ENCODE measurements around the gene MAPK1.
"Not testable (repeated sequence)": the region's sequence is repeated elsewhere in the genome, so short reads cannot be mapped to it uniquely, and the experiment has no call there.

MAPK1 gene

GRCh38 chr22:21882754-21883333 lies 15.4 kb upstream of the MAPK1 start:
- not testable (repeated sequence) for DNase-seq (ENCODE audit: low read depth in 4 of 4, low spot score in 1 of 4)

DNA sequence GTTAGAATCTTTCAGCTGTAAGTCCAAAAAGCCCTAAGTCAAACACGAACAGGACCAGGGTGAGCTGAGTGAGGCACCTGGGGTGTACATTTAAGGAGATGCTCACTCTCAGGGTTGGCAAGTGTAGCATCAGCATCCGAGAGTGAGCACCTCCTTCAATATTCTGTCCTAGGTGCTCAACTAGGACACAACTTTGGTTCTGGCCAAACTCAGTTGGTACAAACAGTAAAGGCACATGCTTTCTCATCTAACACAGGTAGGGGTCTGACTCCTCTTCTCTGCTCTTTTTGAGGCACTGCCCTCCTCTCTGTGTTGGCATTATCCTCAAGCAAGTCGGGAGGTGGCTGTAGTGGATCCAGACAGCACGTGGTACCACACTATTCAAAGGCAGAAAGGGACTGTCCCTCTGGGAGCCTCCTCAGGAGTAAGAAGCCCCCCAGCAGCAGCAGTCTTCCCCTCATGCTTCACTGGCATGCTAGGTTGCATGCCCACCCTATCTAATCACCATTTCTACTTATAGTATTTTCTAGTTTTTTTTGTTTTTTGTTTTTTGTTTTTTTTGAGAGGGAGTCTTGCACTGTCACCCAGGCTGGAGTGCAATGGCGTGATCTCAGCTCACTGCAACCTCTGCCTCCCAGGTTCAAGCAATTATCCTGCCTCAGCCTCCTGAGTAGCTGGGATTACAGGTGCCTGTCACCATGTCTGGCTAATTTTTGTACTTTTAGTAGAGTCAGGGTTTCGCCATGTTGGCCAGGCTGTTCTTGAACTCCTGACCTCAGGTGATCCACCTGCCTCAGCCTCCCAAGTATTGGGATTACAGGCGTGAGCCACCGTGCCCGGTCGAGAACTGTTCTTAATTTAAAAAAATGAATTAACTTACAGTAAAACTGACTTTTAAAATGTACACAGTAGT lies 14.7 kb upstream of the MAPK1 start:
- DNase-seq (ENCODE audit: low read depth in 4 of 4, low spot score in 1 of 4) = no peak

DNA sequence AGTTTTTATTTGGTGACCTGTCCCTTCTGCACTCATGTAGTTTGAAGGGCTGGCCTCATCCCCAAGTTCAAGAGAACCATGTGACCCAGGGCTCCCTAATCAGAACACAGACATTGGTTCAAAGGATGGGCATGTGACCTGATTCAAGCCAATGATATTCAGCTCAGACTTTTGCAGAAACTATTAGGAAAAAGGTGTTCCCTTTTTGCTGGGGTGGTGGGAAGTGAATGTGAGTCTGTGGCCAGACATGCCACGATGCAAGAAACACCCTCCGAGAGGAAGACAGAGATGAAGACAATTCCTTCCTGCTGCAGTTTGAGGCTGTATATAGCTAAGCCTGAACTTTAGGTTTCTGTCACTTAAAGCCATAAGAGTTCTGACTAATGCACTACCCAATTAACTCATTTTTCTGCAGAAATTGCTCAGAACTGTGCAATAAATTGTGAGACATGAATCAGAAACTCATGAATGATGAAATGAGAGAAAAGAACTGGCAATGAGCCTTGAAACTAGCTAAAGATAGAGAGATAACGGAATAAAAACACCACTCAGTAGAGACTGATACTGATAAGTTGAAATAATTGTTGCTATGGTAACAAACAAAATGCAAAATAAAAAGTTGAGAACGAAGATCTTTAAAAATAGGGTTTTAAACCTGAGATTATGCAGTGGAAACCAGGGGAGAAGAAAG lies 9.2 kb upstream of the MAPK1 start:
- DNase-seq (ENCODE audit: low read depth in 4 of 4, low spot score in 1 of 4) = peak in 2 of 4 experiments; percentile 19 to 35

DNA sequence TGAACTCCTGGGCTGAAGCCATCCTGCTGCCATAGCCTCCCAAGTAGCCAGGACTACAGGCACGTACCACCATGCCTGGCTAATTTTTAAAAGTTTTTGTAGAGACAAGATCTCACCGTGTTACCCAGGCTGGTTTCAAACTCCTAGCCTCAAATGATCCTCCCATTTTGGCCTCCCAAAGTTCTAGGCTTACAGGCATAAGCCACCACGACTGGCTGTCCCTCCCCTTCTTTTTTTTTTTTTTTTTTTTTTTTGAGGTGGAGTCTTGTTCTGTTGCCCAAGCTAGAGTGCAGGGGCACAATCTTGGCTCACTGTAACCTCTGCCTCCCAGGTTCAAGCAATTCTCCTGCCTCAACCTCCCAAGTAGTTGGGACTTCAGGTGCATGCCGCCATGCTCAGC lies 7.5 kb upstream of the MAPK1 start:
- DNase-seq (ENCODE audit: low read depth in 4 of 4, low spot score in 1 of 4) = not testable (repeated sequence)

DNA sequence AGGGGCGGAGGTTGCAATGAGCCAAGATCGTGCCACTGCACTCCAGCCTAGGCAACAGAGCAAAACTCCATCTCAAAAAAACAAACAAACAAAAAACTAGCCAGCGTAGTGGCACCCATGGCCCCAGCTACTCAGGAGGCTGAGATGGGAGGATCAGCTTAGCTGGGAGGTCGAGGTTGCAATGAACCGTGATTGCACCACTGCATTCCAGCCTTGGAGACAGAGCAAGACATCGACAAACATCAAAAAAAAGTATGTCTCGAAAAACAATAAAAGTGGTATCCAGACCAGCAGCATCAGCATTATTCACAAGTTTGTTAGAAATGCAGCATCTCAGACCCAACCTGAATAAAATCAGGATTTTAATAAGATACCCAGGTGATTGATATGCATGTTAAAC lies 6.2 kb upstream of the MAPK1 start:
- no peak for DNase-seq (ENCODE audit: low read depth in 4 of 4, low spot score in 1 of 4)

DNA sequence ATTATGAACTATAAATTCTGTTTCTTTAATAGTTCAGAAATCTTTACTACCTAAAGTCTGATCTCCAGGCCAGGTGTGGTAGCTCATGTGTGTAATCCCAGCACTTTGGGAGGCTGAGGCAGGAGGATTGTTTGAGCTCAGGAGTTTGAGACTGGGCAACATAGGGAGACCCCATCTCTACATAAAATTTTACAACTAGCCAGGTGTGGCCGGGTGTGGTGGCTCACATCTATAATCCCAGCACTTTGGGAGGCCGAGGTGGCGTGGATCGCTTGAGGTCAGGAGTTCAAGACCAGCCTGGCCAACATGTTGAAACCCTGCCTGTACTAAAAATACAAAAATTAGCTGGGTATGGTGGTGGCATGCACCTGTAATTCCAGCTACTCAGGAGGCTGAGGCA lies 5.3 kb upstream of the MAPK1 start:
- DNase-seq (ENCODE audit: low read depth in 4 of 4, low spot score in 1 of 4) = not testable (repeated sequence)

- no peak for DNase-seq (ENCODE audit: low read depth in 4 of 4, low spot score in 1 of 4)
Observed at GRCh38 chr22:21868651-21869050, 1.2 kb upstream of the MAPK1 start.

- DNase-seq (ENCODE audit: low read depth in 4 of 4, low spot score in 1 of 4) = no peak
Observed at GRCh38 chr22:21866833-21867527, 465 bp downstream of the MAPK1 start.

DNA sequence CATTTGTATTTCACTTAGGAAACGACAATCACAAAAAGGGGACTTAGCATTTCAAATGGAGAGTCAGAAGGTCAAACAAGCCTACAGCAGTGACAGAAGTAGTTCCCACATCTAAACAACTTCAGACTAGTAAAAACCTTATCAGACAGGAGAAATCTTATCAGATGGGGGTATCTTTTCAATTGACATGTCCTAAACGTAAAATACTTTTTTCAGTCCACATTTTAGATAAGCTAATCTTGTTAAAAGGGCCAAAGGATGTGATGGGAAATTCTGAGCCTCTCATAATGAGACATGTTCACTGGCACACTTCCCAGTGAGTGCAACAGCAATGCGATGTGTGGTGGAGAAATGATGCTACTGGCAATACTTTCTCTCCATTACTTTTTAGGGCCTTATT lies 2.4 kb downstream of the MAPK1 start:
- peak in 1 of 4 experiments; percentile 29 for DNase-seq (ENCODE audit: low read depth in 4 of 4, low spot score in 1 of 4)

DNA sequence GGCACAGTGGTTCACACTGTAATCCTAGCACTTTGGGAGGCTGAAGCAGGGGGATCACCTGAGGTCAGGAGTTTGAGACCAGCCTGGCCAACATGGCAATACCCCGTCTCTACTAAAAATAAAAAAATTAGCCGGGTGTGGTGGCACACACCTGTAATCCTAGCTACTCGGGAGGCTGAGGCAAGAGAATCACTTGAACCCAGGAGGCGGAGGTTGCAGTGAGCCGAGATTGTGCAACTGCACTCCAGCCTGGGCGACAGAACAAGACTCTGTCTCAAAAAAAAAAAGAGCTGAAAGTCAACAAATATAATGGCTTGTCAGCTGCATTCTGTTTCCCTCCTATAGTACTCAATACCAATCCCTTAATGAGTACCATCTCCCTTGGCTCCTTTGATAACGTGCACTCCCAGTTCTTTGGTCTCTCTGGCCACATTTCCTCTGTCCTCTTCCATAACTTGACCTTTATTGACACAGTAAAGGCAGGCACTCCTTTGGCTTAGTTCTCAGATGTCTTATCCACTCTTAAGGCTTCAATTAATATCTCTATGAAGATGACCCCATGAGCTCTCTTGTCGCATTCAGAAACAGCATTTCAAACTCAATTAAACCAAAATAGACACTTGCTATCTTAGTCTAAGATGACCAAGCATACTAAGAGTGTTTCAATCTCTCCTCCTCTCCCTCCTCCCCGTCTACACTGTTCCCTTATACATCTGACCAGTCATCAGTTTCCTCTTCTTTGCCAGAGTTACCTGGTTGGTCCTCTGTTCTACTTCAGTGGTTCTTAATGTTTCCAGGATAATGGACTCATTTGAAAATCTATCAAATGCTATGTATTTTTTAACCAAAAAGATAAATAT lies 4.8 kb downstream of the MAPK1 start:
- DNase-seq (ENCODE audit: low read depth in 4 of 4, low spot score in 1 of 4) = no peak

DNA sequence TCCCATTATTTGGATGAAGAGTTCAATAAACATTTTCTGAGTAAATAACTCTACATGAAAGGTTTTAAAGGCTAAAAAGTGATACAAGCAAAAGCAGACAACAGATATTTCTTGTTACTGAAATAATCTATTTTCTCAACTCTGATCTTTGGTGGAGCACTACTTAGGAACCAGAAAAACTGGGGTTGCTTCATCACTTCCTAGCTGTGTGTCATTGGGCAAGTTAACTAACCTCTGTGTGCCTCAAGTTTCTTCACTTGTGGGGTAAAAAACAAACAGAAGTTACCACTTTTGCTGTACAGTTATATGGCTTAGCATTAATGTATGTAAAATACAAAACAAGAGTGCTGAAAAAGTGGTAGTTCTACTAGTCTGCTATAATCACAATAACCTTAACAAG lies 5.6 kb downstream of the MAPK1 start:
- no peak for DNase-seq (ENCODE audit: low read depth in 4 of 4, low spot score in 1 of 4)

DNA sequence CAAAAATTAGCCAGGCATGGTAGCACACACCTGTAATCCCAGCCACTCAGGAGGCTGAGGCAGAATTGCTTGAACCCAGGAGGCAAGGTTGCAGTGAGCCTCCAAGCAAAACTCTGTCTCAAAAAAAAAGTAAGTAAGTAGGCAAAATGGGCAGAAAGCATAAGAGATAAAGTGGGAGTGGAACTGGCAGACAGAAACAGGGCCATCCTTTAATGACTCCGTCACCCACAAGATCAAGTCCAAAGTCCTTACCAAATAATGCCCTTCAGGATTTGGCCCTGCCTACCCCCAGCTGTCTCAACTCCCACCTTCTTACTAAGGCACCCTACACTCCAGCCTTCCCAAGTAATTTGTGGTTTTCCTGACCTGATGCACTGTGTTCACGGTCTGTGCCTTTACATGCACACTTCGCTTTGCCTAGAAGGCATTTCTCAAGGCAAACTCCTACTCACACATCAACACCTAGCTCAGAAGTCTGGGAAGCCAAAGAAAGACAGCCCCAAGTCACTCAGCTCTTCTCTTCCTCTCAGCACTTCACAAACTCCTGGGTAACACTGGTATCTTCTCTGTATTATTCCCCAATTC lies 6.1 kb downstream of the MAPK1 start:
- DNase-seq (ENCODE audit: low read depth in 4 of 4, low spot score in 1 of 4) = no peak

DNA sequence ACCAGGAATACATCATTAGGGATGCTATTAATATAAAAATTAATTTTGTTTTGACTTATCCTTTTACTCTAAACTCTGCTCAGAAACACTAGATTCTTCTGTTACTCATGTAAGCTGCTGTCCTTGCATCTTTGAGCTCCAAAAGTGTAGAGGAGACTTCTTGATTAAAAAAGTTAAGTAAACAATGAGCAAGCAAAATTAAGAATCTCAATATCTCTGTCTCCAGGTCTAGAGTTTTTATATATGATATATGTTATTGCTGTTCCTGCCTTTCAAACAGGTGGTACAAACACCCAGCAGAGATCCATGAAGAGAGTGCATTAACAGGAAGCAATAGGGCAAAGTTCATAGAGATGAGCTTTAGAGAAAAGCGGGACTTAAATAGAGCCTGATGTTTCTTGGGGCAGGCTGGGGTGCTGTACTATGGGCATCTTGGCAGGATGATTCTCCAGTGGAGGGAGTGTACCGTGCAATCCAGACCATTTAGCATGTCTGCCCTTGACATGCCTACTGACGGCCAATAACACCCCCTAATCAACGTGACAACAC lies 6.9 kb downstream of the MAPK1 start:
- DNase-seq (ENCODE audit: low read depth in 4 of 4, low spot score in 1 of 4) = no peak

GRCh38 chr22:21858025-21858764 lies 9.2 kb downstream of the MAPK1 start:
- no peak for DNase-seq (ENCODE audit: low read depth in 4 of 4, low spot score in 1 of 4)

- no peak for DNase-seq (ENCODE audit: low read depth in 4 of 4, low spot score in 1 of 4)
Observed at GRCh38 chr22:21857481-21857914, 9.9 kb downstream of the MAPK1 start.

GRCh38 chr22:21856868-21857267 lies 10.6 kb downstream of the MAPK1 start:
- no peak for DNase-seq (ENCODE audit: low read depth in 4 of 4, low spot score in 1 of 4)

DNA sequence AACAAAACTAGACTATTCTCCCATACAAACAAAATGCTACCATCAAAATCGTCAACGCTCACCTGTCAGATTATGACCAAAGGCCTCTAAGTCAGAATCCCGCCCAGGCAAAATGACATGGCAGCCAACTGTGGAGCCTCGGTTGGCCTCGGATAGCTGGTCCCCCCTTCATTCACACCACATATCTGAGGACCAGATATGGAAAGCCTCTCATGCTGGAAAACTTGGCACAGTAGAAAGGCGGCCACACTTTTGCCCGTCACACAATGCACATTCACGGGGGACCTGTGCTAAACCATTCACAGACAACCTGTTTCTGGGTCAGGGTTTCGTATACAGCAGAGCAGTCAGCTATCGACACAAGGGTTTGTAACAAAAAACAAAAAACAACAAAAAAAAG lies 11.2 kb downstream of the MAPK1 start:
- no peak for DNase-seq (ENCODE audit: low read depth in 4 of 4, low spot score in 1 of 4)

DNA sequence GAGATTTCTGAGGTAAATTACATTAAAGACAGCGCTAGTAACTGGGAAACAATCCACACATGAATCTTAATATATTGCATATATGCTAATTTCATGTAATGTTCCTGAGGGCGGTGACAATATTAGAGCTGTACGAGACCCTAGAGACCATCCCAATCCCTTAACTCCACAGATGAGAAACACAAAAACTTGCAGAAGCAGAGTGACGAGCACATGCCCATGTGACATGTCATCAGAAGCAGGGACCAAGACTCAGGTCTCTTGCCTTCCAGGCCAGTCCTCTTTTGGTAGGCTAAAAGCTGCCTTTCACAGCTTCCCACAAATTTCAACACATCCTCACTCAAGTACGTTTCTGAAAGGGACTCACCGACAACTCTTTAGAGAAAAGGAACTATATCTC lies 11.8 kb downstream of the MAPK1 start:
- DNase-seq (ENCODE audit: low read depth in 4 of 4, low spot score in 1 of 4) = no peak

DNA sequence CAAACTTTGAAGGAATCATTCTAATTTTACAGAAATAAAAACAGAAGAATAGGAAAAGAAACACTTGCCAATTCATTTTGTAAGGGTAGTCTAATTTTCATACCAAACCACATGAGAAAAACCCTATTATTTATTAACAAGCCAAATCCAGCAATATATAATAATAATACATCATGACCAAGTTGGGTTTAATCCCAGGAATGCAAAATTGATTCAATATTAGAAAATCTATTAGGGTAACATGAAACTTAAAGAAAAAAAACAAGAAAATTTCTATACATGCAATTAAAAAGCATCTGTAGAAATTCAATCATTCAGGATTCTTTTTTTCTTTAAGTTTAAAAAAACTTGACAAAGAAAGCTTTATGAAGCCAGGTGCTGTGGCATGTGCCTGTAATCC lies 16.8 kb downstream of the MAPK1 start:
- no peak for DNase-seq (ENCODE audit: low read depth in 4 of 4, low spot score in 1 of 4)

Data from stimulated activated CD4-positive, alpha-beta T cell treated with anti-CD3 and anti-CD28 coated beads, Interleukin-1b, Interleukin-23, amount 100 ng/mL, for 24 hours (primary cell).